B cell (primary cell): ENCODE measurements around the gene ZFYVE9. TPM values are rescaled to one million over a fixed set of nuclear protein-coding genes. Genes with fewer than 3 reads are reported as not detected.
A peak's percentile ranks its signal among the peaks of the same experiment; 100 is the strongest.

Source experiments
- ATAC-seq: fragments of 200-7000 bp; cut with Tn5 transposase; one replicate; pipeline ENCODE4 v1.10.0; 2021; ENCODE audit warnings: low read depth, mild to moderate bottlenecking, moderate number of reproducible peaks, moderate library complexity
- CTCF ChIA-PET: fragments of 350-600 bp; sonication (Branson Sonifier 250); formaldehyde crosslinking; loops from one replicate; lab custom pipeline; 2021; ENCODE audit warnings: antibody characterized with exemption, inconsistent platforms; lab: Charles Lee
- POLR2A ChIA-PET: fragments of 350-600 bp; sonication (Branson Sonifier 250); formaldehyde crosslinking; loops from one replicate; lab custom pipeline; 2021; ENCODE audit warnings: antibody characterized with exemption; lab: Charles Lee
- DNase-seq: peaks from one replicate; pipeline ENCODE4 v3.0.0; 2013
- H2AFZ ChIP-seq: 2 replicates; pipeline ENCODE4 v1.6.1; 2012; ENCODE audit warnings: mild to moderate bottlenecking, low read depth, low read length; ENCODE audit not compliant: insufficient read depth, poor library complexity, severe bottlenecking
- H3K27ac ChIP-seq, 2 donors: 1 replicate in 1 of 2; 2 replicates in 1 of 2; pipeline ENCODE4 v1.5.1; 2012 to 2013; ENCODE audit warnings: low read length in 2 of 2, mild to moderate bottlenecking in 2 of 2, moderate library complexity in 1 of 2
- H3K27me3 ChIP-seq, 4 experiments: fragments of 200-600 bp in 1 of 4; sonication (generic) in 1 of 4; replicated peaks in 1 of 4; 1 replicate in 2 of 4; 2 replicates in 2 of 4; pipeline versions ENCODE4 v1.6.1 to v1.7.0; 2013 to 2016; ENCODE audit warnings: low read length in 3 of 4, mild to moderate bottlenecking in 2 of 4, mixed read lengths in 1 of 4, moderate library complexity in 1 of 4; ENCODE audit not compliant: insufficient read depth in 4 of 4, control insufficient read depth in 3 of 4; ENCODE audit errors: control extremely low read depth in 1 of 4
- H3K36me3 ChIP-seq, 2 experiments: replicated peaks in 1 of 2; 1 replicate in 1 of 2; 2 replicates in 1 of 2; pipeline versions ENCODE4 v1.6.1 to v1.7.1; 2013; ENCODE audit warnings: low read length in 1 of 2; ENCODE audit not compliant: insufficient read depth in 2 of 2, control insufficient read depth in 1 of 2; ENCODE audit errors: control extremely low read depth in 1 of 2, extremely low read depth in 1 of 2
- H3K4me1 ChIP-seq, 2 donors: fragments of 200-600 bp in 1 of 2; sonication (generic) in 1 of 2; 1 replicate in 1 of 2; 2 replicates in 1 of 2; pipeline versions ENCODE4 v1.5.1 to v1.6.1; 2013 to 2017; ENCODE audit warnings: low read length in 2 of 2; ENCODE audit not compliant: control insufficient read depth in 2 of 2, insufficient read depth in 2 of 2
- H3K4me2 ChIP-seq: replicated peaks from 2 replicates; pipeline ENCODE3; 2012; ENCODE audit warnings: mild to moderate bottlenecking, low read depth, low read length; ENCODE audit not compliant: poor library complexity, severe bottlenecking
- H3K4me3 ChIP-seq, 5 experiments: fragments of 200-600 bp in 1 of 5; sonication (generic) in 1 of 5; 1 replicate in 3 of 5; 2 replicates in 2 of 5; pipeline versions ENCODE4 v1.5.1 to v1.7.0; 2011 to 2016; ENCODE audit warnings: low read length in 4 of 5, mild to moderate bottlenecking in 4 of 5, low read depth in 2 of 5, control low read depth in 1 of 5, moderate library complexity in 1 of 5; ENCODE audit not compliant: insufficient read depth in 1 of 5; ENCODE audit errors: control extremely low read depth in 1 of 5, extremely low read depth in 1 of 5
- H3K79me2 ChIP-seq: fragments of 200-600 bp; sonication (generic); one replicate; pipeline ENCODE4 v1.6.0; 2016; ENCODE audit warnings: low read length; ENCODE audit not compliant: control insufficient read depth, insufficient read depth
- H3K9ac ChIP-seq: fragments of 200-600 bp; sonication (generic); 2 replicates; pipeline ENCODE4 v1.6.1; 2017; ENCODE audit warnings: mild to moderate bottlenecking, low read length, moderate library complexity
- H3K9me3 ChIP-seq, 3 donors: one replicate each; pipeline versions ENCODE4 v1.6.1 to v1.7.1; 2013; ENCODE audit warnings: low read length in 2 of 3; ENCODE audit not compliant: control insufficient read depth in 2 of 3, insufficient read depth in 1 of 3; ENCODE audit errors: control extremely low read depth in 1 of 3
- H4K20me1 ChIP-seq: 2 replicates; pipeline ENCODE4 v1.6.0; 2012; ENCODE audit warnings: mild to moderate bottlenecking, low read length; ENCODE audit not compliant: insufficient read depth, control insufficient read depth, poor library complexity, severe bottlenecking
- H3K27ac Mint-ChIP-seq: one replicate; pipeline ENCODE4 v1.8.0; 2021; ENCODE audit warnings: mixed read lengths
- H3K27me3 Mint-ChIP-seq: one replicate; pipeline ENCODE4 v1.8.0; 2021; ENCODE audit warnings: mixed read lengths
- H3K4me1 Mint-ChIP-seq: one replicate; pipeline ENCODE4 v1.8.0; 2021; ENCODE audit warnings: mixed read lengths
- H3K4me3 Mint-ChIP-seq: one replicate; pipeline ENCODE4 v1.8.0; 2021; ENCODE audit warnings: mixed read lengths
- H3K9me3 Mint-ChIP-seq: one replicate; pipeline ENCODE4 v1.8.0; 2022; ENCODE audit warnings: mixed read lengths; ENCODE audit not compliant: insufficient read depth
- CTCF ChIP-seq: fragments of 200-600 bp; IDR thresholded peaks from one replicate; pipeline ENCODE4 v1.8.0; 2022; ENCODE audit warnings: antibody characterized with exemption, mild to moderate bottlenecking
- EZH2 ChIP-seq: IDR thresholded peaks from 2 replicates; pipeline ENCODE4 v1.6.1; 2012; ENCODE audit warnings: borderline replicate concordance, low read depth, mild to moderate bottlenecking, moderate library complexity, low read length; ENCODE audit not compliant: insufficient read depth, poor library complexity, severe bottlenecking
- WGBS: methylation state at CpG from one replicate; pipeline ENCODE4 v1.1.5; 2013; ENCODE audit warnings: missing lambda C conversion rate; ENCODE audit not compliant: insufficient coverage; 5-methylcytosine and 5-hydroxymethylcytosine counted together
- intact Hi-C: fragments of 100-400 bp; cut with micrococcal nuclease; formaldehyde crosslinking; loops from one replicate; pipeline ENCODE4 v1.10.0; 2022
- polyA plus RNA-seq: library from polyadenylated mRNA; depleted of rRNA; stranded (reverse); fragments of >200 nt; gene quantifications from 2 replicates; pipeline ENCODE4 v1.2.3, GENCODE V29; 2012
- total RNA-seq, 2 donors: library from RNA; stranded (reverse); fragments of 120-200 nt in 1 of 2; gene quantifications; 1 replicate in 1 of 2; 2 replicates in 1 of 2; pipeline versions ENCODE4 v1.2.3 to v1.2.4, GENCODE V29; 2013 to 2022

Gene ZFYVE9
- total and polyA plus RNA-seq, 2 donors (not counting 1 experiment from before 2014, with no cell fraction given), result 0.16 to 3.3 TPM

- H3K27ac Mint-ChIP-seq, result no peak overlapping the region
- H3K27ac ChIP-seq, result no peak overlapping the region
- H4K20me1 ChIP-seq, result no peaks in the 10 kb centered on the region
- H3K9me3 Mint-ChIP-seq, result no peaks in the 10 kb centered on the region
- intact Hi-C loops, result loop anchor here (1.0 to 10.0 kb wide), 5 partner anchors 84 to 784 kb away; partner anchors contain the start of genes BTF3L4, ECHDC2, ORC1 and PRPF38A
- H3K9me3 ChIP-seq, result no peaks in the 10 kb centered on the region
- peaks cover 27% of the 10 kb centered on the region for H3K4me1 Mint-ChIP-seq
- peaks cover 14 to 18% of the 10 kb centered on the region in 2 donors for H3K4me1 ChIP-seq
- H3K27me3 ChIP-seq, result peaks cover 0 to 34% (median 29%) of the 10 kb centered on the region in 4 experiments
- POLR2A ChIA-PET, result interaction anchor here (0.7 kb wide), 1 partner anchor 878 kb away, joined by 3 read pairs; no protein-coding TSS in a partner anchor
- no peaks in the 10 kb centered on the region for H3K36me3 ChIP-seq
- no peak overlapping the region for H3K4me3 ChIP-seq
- peaks cover 39% of the 10 kb centered on the region for H3K27me3 Mint-ChIP-seq
- no peak overlapping the region for H2AFZ ChIP-seq
- peak overlapping the region; percentile 81 for H3K4me3 Mint-ChIP-seq
- ATAC-seq (no peak), DNase-seq (peak; percentile 20)
- CTCF ChIA-PET, result interaction anchor here (1.3 to 1.7 kb wide), 2 partner anchors 12 to 156 kb away, joined by 4 to 5 read pairs; no protein-coding TSS in a partner anchor
- no CpG with 5 or more reads among the region's 2 CpGs for WGBS
- peak overlapping the region; percentile 91 for H3K4me2 ChIP-seq
- H3K79me2 ChIP-seq, result no peaks in the 10 kb centered on the region
- TF ChIP-seq CTCF (no peak), EZH2 (no peak)
- no peak overlapping the region for H3K9ac ChIP-seq
These were observed 1.0 kb upstream of the ZFYVE9 start for GRCh38 chr1:52140633-52141512.
